ENCODE measurements around the gene KRT82.

- TF ChIP-seq CTCF (IDR thresholded peaks at IDR 0.05 in 8 of 11, conservative IDR thresholded peaks at IDR 0.05 in 3 of 11) = no peak
- no peak for TF ChIP-seq POLR2AphosphoS5 (IDR thresholded peaks at IDR 0.05)
- no peak for TF ChIP-seq POLR2A (IDR thresholded peaks at IDR 0.05)
Observed at GRCh38 chr12:52436000-52436827, 30.1 kb upstream of the KRT82 start.

All from spleen (tissue), 7 donors.